Neuronal stem cell (in vitro differentiated cells): ENCODE measurements around the gene CCR6.

Source experiments
- DNase-seq: peaks from one replicate; pipeline ENCODE4 v3.0.0-alpha.2; 2013; ENCODE audit warnings: low spot score
- H2AFZ ChIP-seq: one replicate; pipeline ENCODE4 v1.6.1; 2013; ENCODE audit warnings: mild to moderate bottlenecking, low read length, inconsistent platforms
- H2AK5ac ChIP-seq: 2 replicates; pipeline ENCODE4 v1.6.1; 2013; ENCODE audit warnings: low read depth, mild to moderate bottlenecking, inconsistent platforms, low read length, moderate library complexity, mixed read lengths
- H2BK120ac ChIP-seq: 2 replicates; pipeline ENCODE4 v1.6.1; 2013; ENCODE audit warnings: low read depth, mild to moderate bottlenecking, inconsistent platforms, low read length, moderate library complexity, mixed read lengths
- H2BK12ac ChIP-seq: one replicate; pipeline ENCODE4 v1.6.1; 2013; ENCODE audit warnings: low read length, inconsistent platforms
- H2BK15ac ChIP-seq: 2 replicates; pipeline ENCODE4 v1.6.1; 2013; ENCODE audit warnings: mild to moderate bottlenecking, low read length, inconsistent platforms, mixed read lengths
- H2BK5ac ChIP-seq: one replicate; pipeline ENCODE4 v1.6.1; 2013; ENCODE audit warnings: inconsistent platforms, mild to moderate bottlenecking, low read length, moderate library complexity
- H3K14ac ChIP-seq: one replicate; pipeline ENCODE4 v1.6.1; 2013; ENCODE audit warnings: low read length, inconsistent platforms
- H3K18ac ChIP-seq: 2 replicates; pipeline ENCODE4 v1.6.1; 2013; ENCODE audit warnings: low read length, inconsistent platforms
- H3K23ac ChIP-seq: 2 replicates; pipeline ENCODE4 v1.6.1; 2013; ENCODE audit warnings: low read depth, mild to moderate bottlenecking, mixed read lengths, low read length, inconsistent platforms; ENCODE audit not compliant: poor library complexity
- H3K27ac ChIP-seq: replicated peaks from 3 replicates; pipeline ENCODE4 v1.5.1; 2013; ENCODE audit warnings: low read length, inconsistent platforms
- H3K27me3 ChIP-seq, 3 experiments: 2 replicates each; pipeline ENCODE4 v1.6.1; 2013; ENCODE audit warnings: low read length in 3 of 3, mild to moderate bottlenecking in 2 of 3, inconsistent platforms in 1 of 3, low read depth in 1 of 3, mixed read lengths in 1 of 3, moderate library complexity in 1 of 3; ENCODE audit not compliant: control insufficient read depth in 3 of 3, insufficient read depth in 3 of 3
- H3K36me3 ChIP-seq, 2 donors: replicated peaks in 1 of 2; 2 replicates each; pipeline ENCODE4 v1.6.1; 2013; ENCODE audit warnings: low read length in 2 of 2; ENCODE audit not compliant: control insufficient read depth in 2 of 2, insufficient read depth in 2 of 2
- H3K4ac ChIP-seq: 2 replicates; pipeline ENCODE4 v1.6.1; 2013; ENCODE audit warnings: inconsistent platforms, mild to moderate bottlenecking, low read length, moderate library complexity
- H3K4me1 ChIP-seq, 2 donors: 1 replicate in 1 of 2; 2 replicates in 1 of 2; pipeline ENCODE4 v1.6.1; 2013; ENCODE audit warnings: low read length in 2 of 2, low read depth in 1 of 2; ENCODE audit not compliant: control insufficient read depth in 2 of 2, insufficient read depth in 1 of 2
- H3K4me2 ChIP-seq: one replicate; pipeline ENCODE4 v1.6.1; 2013; ENCODE audit warnings: mild to moderate bottlenecking, low read length, inconsistent platforms; ENCODE audit not compliant: insufficient read depth, poor library complexity, severe bottlenecking
- H3K4me3 ChIP-seq, 2 donors: 2 replicates each; pipeline ENCODE4 v1.5.1; 2013; ENCODE audit warnings: low read length in 2 of 2, mild to moderate bottlenecking in 2 of 2, inconsistent platforms in 1 of 2, moderate library complexity in 1 of 2
- H3K79me1 ChIP-seq: one replicate; pipeline ENCODE4 v1.6.1; 2013; ENCODE audit warnings: low read depth, mild to moderate bottlenecking, inconsistent platforms, low read length, moderate library complexity
- H3K9ac ChIP-seq: one replicate; pipeline ENCODE4 v1.6.1; 2013; ENCODE audit warnings: mild to moderate bottlenecking, low read depth, low read length, inconsistent platforms; ENCODE audit not compliant: poor library complexity
- H3K9me3 ChIP-seq, 2 donors: replicated peaks in 1 of 2; 2 replicates each; pipeline versions ENCODE3 to v1.6.1; 2013; ENCODE audit warnings: low read length in 2 of 2, mild to moderate bottlenecking in 2 of 2, inconsistent platforms in 1 of 2, low read depth in 1 of 2, mixed read lengths in 1 of 2, moderate library complexity in 1 of 2; ENCODE audit not compliant: control insufficient read depth in 2 of 2, insufficient read depth in 1 of 2
- H4K8ac ChIP-seq: one replicate; pipeline ENCODE4 v1.6.1; 2013; ENCODE audit warnings: low read depth, mild to moderate bottlenecking, inconsistent platforms, low read length, moderate library complexity
- H4K91ac ChIP-seq: one replicate; pipeline ENCODE4 v1.6.1; 2013; ENCODE audit warnings: low read length, low read depth, mild to moderate bottlenecking, inconsistent platforms; ENCODE audit not compliant: poor library complexity
- WGBS, 2 donors: extraction: QIAGEN DNeasy Blood & Tissue Kit; methylation state at CpG; one replicate each; pipeline ENCODE4 v1.1.7; 2013; ENCODE audit warnings: missing lambda C conversion rate in 2 of 2, mixed read lengths in 1 of 2; ENCODE audit not compliant: insufficient read length in 2 of 2, insufficient replicate concordance in 1 of 2; ENCODE audit errors: extremely low coverage in 2 of 2; 5-methylcytosine and 5-hydroxymethylcytosine counted together

The CCR6 gene

DNA sequence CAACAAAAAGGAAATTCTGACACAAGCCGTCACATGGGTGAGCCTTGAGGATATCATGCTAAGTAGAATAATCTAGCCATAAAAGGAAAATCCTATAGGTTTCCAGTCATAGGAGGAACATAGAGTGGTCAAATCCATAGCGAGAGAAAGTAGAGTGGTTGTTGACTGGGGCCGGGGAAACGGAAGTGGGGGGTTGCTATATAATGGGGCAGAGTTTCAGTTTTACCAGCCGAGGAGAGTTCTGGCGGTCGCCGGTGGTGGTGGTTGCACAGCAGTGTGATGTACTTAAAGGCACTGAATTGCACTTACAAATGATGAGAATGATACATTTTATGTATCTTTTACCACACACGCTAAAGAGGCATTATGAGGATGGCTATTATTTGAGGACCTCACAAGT, 30.0 kb downstream of the CCR6 start:
- no peak overlapping the region for H3K14ac ChIP-seq
- no peak overlapping the region for H2AFZ ChIP-seq
- no peak overlapping the region for H2BK5ac ChIP-seq
- no peak overlapping the region for H3K23ac ChIP-seq
- no peak overlapping the region for H3K18ac ChIP-seq
- no peak for DNase-seq
- H2BK12ac ChIP-seq: no peak overlapping the region
- H3K27ac ChIP-seq: no peak overlapping the region
- H3K79me1 ChIP-seq: no peaks in the 10 kb centered on the region
- no peak overlapping the region for H3K4me2 ChIP-seq
- no peaks in the 10 kb centered on the region for H3K9me3 ChIP-seq
- H3K4ac ChIP-seq: no peak overlapping the region
- no peak overlapping the region for H2BK15ac ChIP-seq
- no peak overlapping the region for H3K4me3 ChIP-seq
- no peaks in the 10 kb centered on the region for H3K36me3 ChIP-seq
- H4K91ac ChIP-seq: no peak overlapping the region
- no peak overlapping the region for H4K8ac ChIP-seq
- H3K9ac ChIP-seq: no peak overlapping the region
- H3K27me3 ChIP-seq: peaks cover 0 to 8% (median 0%) of the 10 kb centered on the region in 3 experiments
- WGBS, 2 donors: no CpG with 5 or more reads among the region's 9 CpGs
- H2AK5ac ChIP-seq: no peak overlapping the region
- no peak overlapping the region for H2BK120ac ChIP-seq
- H3K4me1 ChIP-seq: no peaks in the 10 kb centered on the region

- Histone ChIP-seq H2BK5ac (no peak overlapping the region), H3K4me2 (no peak overlapping the region), H4K8ac (no peak overlapping the region), H3K79me1 (no peaks in the 10 kb centered on the region), H3K36me3 (no peaks in the 10 kb centered on the region), H3K4me1 (no peaks in the 10 kb centered on the region), H3K14ac (no peak overlapping the region), H2AFZ (peak overlapping the region; percentile 54), H3K23ac (no peak overlapping the region), H4K91ac (no peak overlapping the region), H2BK12ac (no peak overlapping the region), H3K4ac (no peak overlapping the region), H3K9ac (no peak overlapping the region), H2BK120ac (no peak overlapping the region), H3K4me3 (no peak overlapping the region), H3K27me3 (peaks cover 0 to under 1% (median 0%) of the 10 kb centered on the region in 3 experiments), H3K9me3 (no peaks in the 10 kb centered on the region), H2BK15ac (no peak overlapping the region), H3K18ac (no peak overlapping the region), H3K27ac (no peak overlapping the region), H2AK5ac (no peak overlapping the region)
- WGBS, 2 donors: no CpG with 5 or more reads among the region's 13 CpGs
- DNase-seq: no peak
Measured at GRCh38 chr6:167153521-167153959, 30.6 kb downstream of the CCR6 start.

GRCh38 chr6:167154291-167154690, 31.4 kb downstream of the CCR6 start:
- Histone ChIP-seq H3K36me3 (no peaks in the 10 kb centered on the region), H3K23ac (no peak overlapping the region), H4K8ac (no peak overlapping the region), H2BK15ac (no peak overlapping the region), H3K9ac (no peak overlapping the region), H3K27me3 (no peaks in the 10 kb centered on the region), H3K14ac (no peak overlapping the region), H3K27ac (no peak overlapping the region), H2BK120ac (no peak overlapping the region), H3K18ac (no peak overlapping the region), H2AK5ac (no peak overlapping the region), H3K4me1 (no peaks in the 10 kb centered on the region), H2BK5ac (no peak overlapping the region), H3K79me1 (no peaks in the 10 kb centered on the region), H3K4me3 (no peak overlapping the region), H2AFZ (no peak overlapping the region), H3K9me3 (no peaks in the 10 kb centered on the region), H4K91ac (no peak overlapping the region), H3K4ac (no peak overlapping the region), H3K4me2 (no peak overlapping the region), H2BK12ac (no peak overlapping the region)
- no peak for DNase-seq
- no CpG with 5 or more reads among the region's 9 CpGs for WGBS, 2 donors

- Histone ChIP-seq H3K4ac (no peak overlapping the region), H3K23ac (no peak overlapping the region), H3K4me3 (no peak overlapping the region), H3K9me3 (no peaks in the 10 kb centered on the region), H3K4me1 (peaks cover 0 to 2% of the 10 kb centered on the region in 2 donors), H3K18ac (no peak overlapping the region), H2BK5ac (no peak overlapping the region), H2BK120ac (no peak overlapping the region), H3K14ac (no peak overlapping the region), H3K27me3 (no peaks in the 10 kb centered on the region), H3K36me3 (no peaks in the 10 kb centered on the region), H2BK15ac (no peak overlapping the region), H2AFZ (no peak overlapping the region), H3K27ac (no peak overlapping the region), H3K4me2 (no peak overlapping the region), H3K9ac (no peak overlapping the region), H4K8ac (no peak overlapping the region), H2AK5ac (no peak overlapping the region), H4K91ac (no peak overlapping the region), H3K79me1 (no peaks in the 10 kb centered on the region), H2BK12ac (no peak overlapping the region)
- no CpG with 5 or more reads among the region's 2 CpGs for WGBS, 2 donors
- no peak for DNase-seq
Measured at GRCh38 chr6:167154895-167155294, 32.0 kb downstream of the CCR6 start.
